ENCODE results near the gene PSG7.
A peak's percentile ranks its signal among the peaks of the same experiment; 100 is the strongest.
"Not testable (repeated sequence)": the region's sequence is repeated elsewhere in the genome, so short reads cannot be mapped to it uniquely, and the experiment has no call there.

The PSG7 gene

GRCh38 chr19:42881279-42881678 is 55.7 kb downstream of the PSG7 start:
- not testable (repeated sequence) for H3K14ac ChIP-seq (ENCODE audit: low read length in 2 of 2); H2BK12ac ChIP-seq (ENCODE audit: low read length in 2 of 2); H3K27me3 ChIP-seq (ENCODE audit: control insufficient read depth in 1 of 2, insufficient read depth in 1 of 2, low read length in 2 of 2); H3K27ac ChIP-seq (ENCODE audit: low read length, poor library complexity, severe bottlenecking); H3K9me3 ChIP-seq (ENCODE audit: control insufficient read depth, low read length); H3K4me3 ChIP-seq (ENCODE audit: insufficient read depth in 1 of 2, low read depth in 1 of 2, low read length in 2 of 2); H4K91ac ChIP-seq (ENCODE audit: low read length); H2BK5ac ChIP-seq (ENCODE audit: low read depth, low read length, poor library complexity, severe bottlenecking); H2BK120ac ChIP-seq (ENCODE audit: low read depth, low read length); H4K8ac ChIP-seq (ENCODE audit: low read length); H3K36me3 ChIP-seq (ENCODE audit: control insufficient read depth in 1 of 2, insufficient read depth in 2 of 2, low read depth in 1 of 2, low read length in 2 of 2); H3K9ac ChIP-seq (ENCODE audit: low read length); H3K4me1 ChIP-seq (ENCODE audit: control insufficient read depth, insufficient read depth, low read depth, low read length); H2AFZ ChIP-seq (ENCODE audit: low read depth, low read length); H3K18ac ChIP-seq (ENCODE audit: low read depth in 1 of 2, low read length in 2 of 2); DNase-seq; H3K23ac ChIP-seq (ENCODE audit: low read length in 2 of 2); H2BK15ac ChIP-seq (ENCODE audit: low read depth, poor library complexity, severe bottlenecking); H3K4ac ChIP-seq (ENCODE audit: low read depth in 1 of 2, low read length in 2 of 2); H3K79me1 ChIP-seq (replicated peaks; ENCODE audit: low read length, poor library complexity, severe bottlenecking); H3K4me2 ChIP-seq (ENCODE audit: low read length, poor library complexity, severe bottlenecking); H2AK5ac ChIP-seq (ENCODE audit: low read length, severe bottlenecking)
- 93% methylated on average over 6 of the region's 8 CpGs for WGBS

DNA sequence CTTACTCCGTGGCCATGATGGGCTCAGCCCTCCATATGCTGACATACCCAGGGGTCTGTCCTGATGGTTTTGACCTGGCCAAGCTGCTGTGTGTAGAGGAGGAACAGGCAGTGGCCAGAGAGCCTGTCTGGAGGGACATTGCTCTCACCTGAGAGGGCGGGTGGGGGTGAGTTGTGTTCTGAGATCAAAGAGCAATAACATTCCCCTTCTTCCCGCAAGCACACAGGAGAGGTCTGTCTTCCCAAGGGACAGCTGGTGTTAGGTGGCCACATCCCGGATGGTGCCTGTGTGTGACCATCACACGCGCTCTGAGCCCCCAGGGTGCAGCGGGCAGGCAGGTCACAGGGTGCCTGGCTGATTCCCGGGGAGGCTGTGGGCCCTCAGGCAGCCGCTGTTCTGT is 56.4 kb downstream of the PSG7 start:
- not testable (repeated sequence) for H3K4me1 ChIP-seq (ENCODE audit: control insufficient read depth, insufficient read depth, low read depth, low read length); H4K91ac ChIP-seq (ENCODE audit: low read length); H4K8ac ChIP-seq (ENCODE audit: low read length); H2AK5ac ChIP-seq (ENCODE audit: low read length, severe bottlenecking); H3K79me1 ChIP-seq (replicated peaks; ENCODE audit: low read length, poor library complexity, severe bottlenecking); H3K14ac ChIP-seq (ENCODE audit: low read length in 2 of 2); H3K4me2 ChIP-seq (ENCODE audit: low read length, poor library complexity, severe bottlenecking); H2BK120ac ChIP-seq (ENCODE audit: low read depth, low read length); H2BK5ac ChIP-seq (ENCODE audit: low read depth, low read length, poor library complexity, severe bottlenecking); H3K27ac ChIP-seq (ENCODE audit: low read length, poor library complexity, severe bottlenecking); H3K27me3 ChIP-seq (ENCODE audit: control insufficient read depth in 1 of 2, insufficient read depth in 1 of 2, low read length in 2 of 2); H3K9ac ChIP-seq (ENCODE audit: low read length); H3K36me3 ChIP-seq (ENCODE audit: control insufficient read depth in 1 of 2, insufficient read depth in 2 of 2, low read depth in 1 of 2, low read length in 2 of 2); H3K18ac ChIP-seq (ENCODE audit: low read depth in 1 of 2, low read length in 2 of 2); H2BK15ac ChIP-seq (ENCODE audit: low read depth, poor library complexity, severe bottlenecking); H2BK12ac ChIP-seq (ENCODE audit: low read length in 2 of 2); H3K23ac ChIP-seq (ENCODE audit: low read length in 2 of 2); H3K4me3 ChIP-seq (ENCODE audit: insufficient read depth in 1 of 2, low read depth in 1 of 2, low read length in 2 of 2); H3K9me3 ChIP-seq (ENCODE audit: control insufficient read depth, low read length); H2AFZ ChIP-seq (ENCODE audit: low read depth, low read length); H3K4ac ChIP-seq (ENCODE audit: low read depth in 1 of 2, low read length in 2 of 2); DNase-seq
- WGBS: 78% methylated on average over 9 of the region's 9 CpGs

GRCh38 chr19:42879613-42880012 is 57.4 kb downstream of the PSG7 start, which contains the start of gene PSG1:
TSS of gene PSG1 (minus strand) at chr19:42879713. CDS start at chr19:42879581, 132 bp downstream.
- 53% methylated on average over 2 of the region's 2 CpGs for WGBS
- no peak within 1 kb of the TSS for H2BK12ac ChIP-seq (ENCODE audit: low read length in 2 of 2)

DNA sequence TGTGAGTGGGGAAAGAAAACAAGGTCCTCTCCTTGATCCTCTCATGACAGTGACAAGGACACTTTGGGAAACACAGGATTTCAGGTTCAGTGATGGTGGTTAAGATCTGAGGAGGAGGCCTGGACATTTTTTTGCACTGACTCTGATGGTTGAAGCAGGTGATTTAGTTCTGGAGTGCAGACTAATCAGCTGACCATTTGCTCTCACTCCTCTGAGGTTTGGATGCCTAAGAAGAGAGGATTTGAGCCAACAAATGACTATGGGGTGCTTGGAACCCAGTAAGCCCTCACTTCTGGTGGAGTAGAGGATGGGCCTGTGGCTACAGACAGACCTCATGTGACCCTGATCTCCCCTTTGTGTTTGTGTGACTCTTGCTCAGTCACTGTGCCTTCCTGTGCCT is 60.4 kb downstream of the PSG7 start:
- H2BK120ac ChIP-seq (ENCODE audit: low read depth, low read length); H2BK12ac ChIP-seq (ENCODE audit: low read length in 2 of 2); H3K9me3 ChIP-seq (ENCODE audit: control insufficient read depth, low read length); H3K14ac ChIP-seq (ENCODE audit: low read length in 2 of 2); H3K18ac ChIP-seq (ENCODE audit: low read depth in 1 of 2, low read length in 2 of 2); H3K23ac ChIP-seq (ENCODE audit: low read length in 2 of 2); H3K27me3 ChIP-seq (ENCODE audit: control insufficient read depth in 1 of 2, insufficient read depth in 1 of 2, low read length in 2 of 2); DNase-seq; H3K27ac ChIP-seq (ENCODE audit: low read length, poor library complexity, severe bottlenecking); H3K36me3 ChIP-seq (ENCODE audit: control insufficient read depth in 1 of 2, insufficient read depth in 2 of 2, low read depth in 1 of 2, low read length in 2 of 2); H3K4me3 ChIP-seq (ENCODE audit: insufficient read depth in 1 of 2, low read depth in 1 of 2, low read length in 2 of 2); H2AK5ac ChIP-seq (ENCODE audit: low read length, severe bottlenecking); H4K91ac ChIP-seq (ENCODE audit: low read length); H3K4me2 ChIP-seq (ENCODE audit: low read length, poor library complexity, severe bottlenecking); H3K4ac ChIP-seq (ENCODE audit: low read depth in 1 of 2, low read length in 2 of 2); H2BK5ac ChIP-seq (ENCODE audit: low read depth, low read length, poor library complexity, severe bottlenecking); H2BK15ac ChIP-seq (ENCODE audit: low read depth, poor library complexity, severe bottlenecking); H3K79me1 ChIP-seq (replicated peaks; ENCODE audit: low read length, poor library complexity, severe bottlenecking); H3K4me1 ChIP-seq (ENCODE audit: control insufficient read depth, insufficient read depth, low read depth, low read length); H4K8ac ChIP-seq (ENCODE audit: low read length): not testable (repeated sequence)
- peak overlapping the region; percentile 57 for H3K9ac ChIP-seq (ENCODE audit: low read length)
- H2AFZ ChIP-seq (ENCODE audit: low read depth, low read length): peak overlapping the region; percentile 39

More at GRCh38 chr19:42879613-42880012, 57.4 kb downstream of the PSG7 start, which contains the start of gene PSG1:
- H3K27ac ChIP-seq (ENCODE audit: low read length, poor library complexity, severe bottlenecking): no peak within 1 kb of the TSS
- H3K18ac ChIP-seq (ENCODE audit: low read depth in 1 of 2, low read length in 2 of 2): no peak within 1 kb of the TSS
- H3K9ac ChIP-seq (ENCODE audit: low read length): no peak within 1 kb of the TSS
- H3K4ac ChIP-seq (ENCODE audit: low read depth in 1 of 2, low read length in 2 of 2): no peak within 1 kb of the TSS
- H3K79me1 ChIP-seq (replicated peaks; ENCODE audit: low read length, poor library complexity, severe bottlenecking): no peaks in the 10 kb centered on the region
- no peak within 1 kb of the TSS for H4K8ac ChIP-seq (ENCODE audit: low read length)
- H3K23ac ChIP-seq (ENCODE audit: low read length in 2 of 2): no peak within 1 kb of the TSS
- H2BK15ac ChIP-seq (ENCODE audit: low read depth, poor library complexity, severe bottlenecking): no peak within 1 kb of the TSS
- no peak within 1 kb of the TSS for H3K4me3 ChIP-seq (ENCODE audit: insufficient read depth in 1 of 2, low read depth in 1 of 2, low read length in 2 of 2)
- no peak within 1 kb of the TSS for H2AFZ ChIP-seq (ENCODE audit: low read depth, low read length)
- H3K4me2 ChIP-seq (ENCODE audit: low read length, poor library complexity, severe bottlenecking): no peak within 1 kb of the TSS
- H3K36me3 ChIP-seq (ENCODE audit: control insufficient read depth in 1 of 2, insufficient read depth in 2 of 2, low read depth in 1 of 2, low read length in 2 of 2): no peaks in the 10 kb centered on the region
- no peaks in the 10 kb centered on the region for H3K27me3 ChIP-seq (ENCODE audit: control insufficient read depth in 1 of 2, insufficient read depth in 1 of 2, low read length in 2 of 2)
- no peak within 1 kb of the TSS for H4K91ac ChIP-seq (ENCODE audit: low read length)
- no peaks in the 10 kb centered on the region for H3K4me1 ChIP-seq (ENCODE audit: control insufficient read depth, insufficient read depth, low read depth, low read length)
- no peaks in the 10 kb centered on the region for H3K9me3 ChIP-seq (ENCODE audit: control insufficient read depth, low read length)
- no peak for DNase-seq
- no peak within 1 kb of the TSS for H2AK5ac ChIP-seq (ENCODE audit: low read length, severe bottlenecking)
- H2BK5ac ChIP-seq (ENCODE audit: low read depth, low read length, poor library complexity, severe bottlenecking): no peak within 1 kb of the TSS
- no peak within 1 kb of the TSS for H3K14ac ChIP-seq (ENCODE audit: low read length in 2 of 2)
- H2BK120ac ChIP-seq (ENCODE audit: low read depth, low read length): no peak within 1 kb of the TSS
